Tibial artery (tissue), 4 donors: ENCODE measurements around the gene AGK.

Experiments
- DNase-seq, 2 donors: peaks; one replicate each; pipeline ENCODE4 v3.0.0-alpha.2; 2019
- H3K27ac ChIP-seq, 2 donors: fragments of 200-600 bp; sonication (generic) in 1 of 2; 1 replicate in 1 of 2; 2 replicates in 1 of 2; pipeline ENCODE4 v1.5.1; 2018 to 2019; ENCODE audit warnings: mild to moderate bottlenecking in 1 of 2
- H3K27me3 ChIP-seq, 2 donors: fragments of 200-600 bp; sonication (generic) in 1 of 2; one replicate each; pipeline versions ENCODE4 v1.5.1 to v1.6.0; 2016 to 2019
- H3K36me3 ChIP-seq, 3 donors: fragments of 200-600 bp; sonication (generic) in 2 of 3; one replicate each; pipeline ENCODE4 v1.5.1; 2016 to 2019; ENCODE audit warnings: mild to moderate bottlenecking in 2 of 3
- H3K4me1 ChIP-seq, 4 donors: fragments of 200-600 bp; sonication (generic) in 2 of 4; 1 replicate in 3 of 4; 2 replicates in 1 of 4; pipeline ENCODE4 v1.5.1; 2016 to 2019
- H3K4me3 ChIP-seq, 2 donors: fragments of 200-600 bp; sonication (generic) in 1 of 2; 1 replicate in 1 of 2; 2 replicates in 1 of 2; pipeline ENCODE4 v1.5.1; 2018 to 2019; ENCODE audit warnings: mild to moderate bottlenecking in 2 of 2
- H3K9me3 ChIP-seq, 3 donors: fragments of 200-600 bp; sonication (generic) in 1 of 3; one replicate each; pipeline ENCODE4 v1.5.1; 2016 to 2019
- intact Hi-C: fragments of 100-400 bp; cut with DNase I; formaldehyde crosslinking; loops from one replicate; pipeline ENCODE4 v1.15.0; 2023; ENCODE audit warnings: low total_unique reads
- TF ChIP-seq, protein P1 (sequence below), 2 experiments: fragments of 200-600 bp in 1 of 2; fragments of 450-650 bp in 1 of 2; IDR thresholded peaks; one replicate each; pipeline ENCODE4 v1.5.1; 2017 to 2019; ENCODE audit warnings: antibody characterized with exemption in 2 of 2, mild to moderate bottlenecking in 1 of 2, moderate library complexity in 1 of 2

AGK gene

DNA sequence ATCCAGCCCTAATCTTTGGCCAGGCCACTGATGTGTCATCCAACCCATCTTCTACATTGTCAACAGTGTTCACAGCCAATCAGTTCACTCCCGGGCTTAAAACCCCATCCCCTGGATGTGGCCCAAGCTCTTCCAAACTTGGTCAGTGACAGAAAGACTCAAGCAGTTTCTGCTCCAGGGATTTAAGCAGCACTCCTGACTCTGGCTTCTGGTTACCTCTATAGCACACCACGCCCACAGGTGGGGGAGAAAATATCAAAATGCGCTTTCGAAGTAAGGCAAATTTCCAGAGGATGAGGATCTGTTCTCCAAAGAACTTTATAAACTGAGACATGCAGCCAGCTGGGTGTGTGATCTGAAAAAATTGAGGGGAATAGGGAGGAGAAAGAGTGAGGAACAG is 114.9 kb downstream of the AGK start:
- intact Hi-C loops, result no loop called here
- peaks cover 50 to 67% (median 53%) of the 10 kb centered on the region in 3 donors for H3K36me3 ChIP-seq
- TF ChIP-seq, protein P1, sequence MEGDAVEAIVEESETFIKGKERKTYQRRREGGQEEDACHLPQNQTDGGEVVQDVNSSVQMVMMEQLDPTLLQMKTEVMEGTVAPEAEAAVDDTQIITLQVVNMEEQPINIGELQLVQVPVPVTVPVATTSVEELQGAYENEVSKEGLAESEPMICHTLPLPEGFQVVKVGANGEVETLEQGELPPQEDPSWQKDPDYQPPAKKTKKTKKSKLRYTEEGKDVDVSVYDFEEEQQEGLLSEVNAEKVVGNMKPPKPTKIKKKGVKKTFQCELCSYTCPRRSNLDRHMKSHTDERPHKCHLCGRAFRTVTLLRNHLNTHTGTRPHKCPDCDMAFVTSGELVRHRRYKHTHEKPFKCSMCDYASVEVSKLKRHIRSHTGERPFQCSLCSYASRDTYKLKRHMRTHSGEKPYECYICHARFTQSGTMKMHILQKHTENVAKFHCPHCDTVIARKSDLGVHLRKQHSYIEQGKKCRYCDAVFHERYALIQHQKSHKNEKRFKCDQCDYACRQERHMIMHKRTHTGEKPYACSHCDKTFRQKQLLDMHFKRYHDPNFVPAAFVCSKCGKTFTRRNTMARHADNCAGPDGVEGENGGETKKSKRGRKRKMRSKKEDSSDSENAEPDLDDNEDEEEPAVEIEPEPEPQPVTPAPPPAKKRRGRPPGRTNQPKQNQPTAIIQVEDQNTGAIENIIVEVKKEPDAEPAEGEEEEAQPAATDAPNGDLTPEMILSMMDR (IDR thresholded peaks at IDR 0.05), result no peak
- no peak overlapping the region for H3K27ac ChIP-seq
- no peaks in the 10 kb centered on the region for H3K9me3 ChIP-seq
- no peak overlapping the region for H3K4me3 ChIP-seq
- peaks cover 0 to 6% (median 0%) of the 10 kb centered on the region in 4 donors for H3K4me1 ChIP-seq
- DNase-seq, result no peak
- no peaks in the 10 kb centered on the region for H3K27me3 ChIP-seq

DNA sequence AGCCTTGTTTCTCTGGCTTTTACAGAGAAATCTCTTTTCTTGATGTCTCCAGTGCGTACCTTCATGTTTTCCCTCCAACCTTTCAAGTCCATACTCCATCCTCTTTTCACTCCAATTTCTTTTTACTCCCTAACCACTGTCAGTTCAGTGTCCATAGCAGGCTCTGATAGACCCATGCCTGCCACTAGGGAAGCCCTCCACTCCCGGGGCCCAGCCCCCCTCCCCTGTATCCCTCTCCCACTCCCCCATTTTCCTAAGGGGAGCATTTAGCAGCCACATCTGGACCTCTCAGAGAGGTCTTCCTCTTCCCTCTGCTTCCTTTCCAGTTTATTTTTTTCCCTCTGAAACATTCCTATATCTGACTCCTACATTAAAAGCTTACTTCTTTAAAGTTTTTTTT is 117.6 kb downstream of the AGK start:
- Histone ChIP-seq H3K4me1 (peaks cover 0 to under 1% (median 0%) of the 10 kb centered on the region in 4 donors), H3K9me3 (no peaks in the 10 kb centered on the region), H3K27ac (no peak overlapping the region), H3K4me3 (no peak overlapping the region), H3K36me3 (peaks cover 41 to 62% (median 46%) of the 10 kb centered on the region in 3 donors), H3K27me3 (no peaks in the 10 kb centered on the region)
- TF ChIP-seq, protein P1 (IDR thresholded peaks at IDR 0.05), result no peak
- DNase-seq, result no peak
- intact Hi-C loops, result no loop called here

DNA sequence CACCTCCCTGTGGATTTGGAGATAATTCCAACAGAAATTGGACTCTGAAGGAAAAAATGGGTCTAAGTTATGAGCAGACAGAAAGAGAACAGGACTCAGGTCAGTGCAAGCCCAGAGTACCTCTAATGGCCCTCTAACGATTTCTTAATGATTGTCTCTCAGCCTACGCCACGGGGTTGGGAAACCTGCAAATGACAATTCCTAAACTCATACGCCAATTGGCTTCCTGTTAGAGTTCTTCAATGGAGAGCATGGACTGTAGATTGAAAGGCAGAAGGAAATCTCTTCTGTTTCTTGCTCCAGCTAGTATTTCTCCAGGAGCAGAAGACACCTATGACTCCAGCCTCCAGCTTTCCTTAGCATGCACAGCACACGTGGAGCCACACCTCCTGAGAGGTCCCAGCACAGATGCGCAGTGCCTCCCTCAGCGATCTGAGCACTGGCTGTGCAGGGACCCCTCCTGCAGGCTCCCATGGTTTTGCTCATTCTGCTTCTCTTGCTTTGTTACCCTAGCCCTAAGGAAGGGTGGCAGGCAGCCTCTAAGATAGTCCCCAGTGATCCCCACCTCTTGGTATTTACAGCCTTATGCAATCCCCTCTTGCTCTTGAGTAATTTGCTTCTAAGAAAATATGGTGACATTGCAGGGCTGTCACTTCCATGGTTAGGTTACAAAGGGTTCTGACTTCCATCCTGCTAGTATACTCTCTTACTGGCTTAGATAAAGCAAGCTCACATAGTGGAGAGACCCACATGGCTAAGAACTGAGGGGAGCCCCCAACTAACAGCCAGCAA is 120.7 kb downstream of the AGK start:
- Histone ChIP-seq H3K9me3 (no peaks in the 10 kb centered on the region), H3K4me1 (peaks cover 0 to 6% (median 0%) of the 10 kb centered on the region in 4 donors), H3K36me3 (peaks cover 17 to 38% (median 27%) of the 10 kb centered on the region in 3 donors), H3K27ac (no peak overlapping the region), H3K27me3 (no peaks in the 10 kb centered on the region), H3K4me3 (no peak overlapping the region)
- TF ChIP-seq, protein P1 (IDR thresholded peaks at IDR 0.05), result no peak
- intact Hi-C loops, result no loop called here
- no peak for DNase-seq

DNA sequence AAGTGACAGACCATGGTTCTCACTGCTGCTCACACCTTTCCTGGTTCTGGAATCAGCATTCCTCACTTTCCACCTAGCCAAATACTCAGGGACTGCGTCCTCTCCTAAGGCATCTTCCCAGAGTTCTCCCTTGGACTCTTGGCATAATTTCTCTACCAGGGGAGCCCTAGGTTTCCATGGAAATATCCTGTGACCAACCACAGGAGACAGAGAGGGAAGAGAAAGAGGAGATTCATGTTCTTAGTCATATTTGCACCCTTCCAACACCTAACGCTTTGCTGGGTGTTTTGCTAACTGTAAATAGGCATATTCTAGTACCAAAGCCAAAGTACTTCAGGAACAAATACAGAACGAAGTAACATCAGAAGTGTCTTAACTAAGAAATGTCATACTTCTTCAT is 122.1 kb downstream of the AGK start:
- Histone ChIP-seq H3K27me3 (no peaks in the 10 kb centered on the region), H3K9me3 (no peaks in the 10 kb centered on the region), H3K4me3 (no peak overlapping the region), H3K27ac (no peak overlapping the region), H3K4me1 (peaks cover 0 to 6% (median 0%) of the 10 kb centered on the region in 4 donors), H3K36me3 (peaks cover 19 to 41% (median 34%) of the 10 kb centered on the region in 3 donors)
- no peak for DNase-seq
- intact Hi-C loops, result no loop called here
- TF ChIP-seq, protein P1 (IDR thresholded peaks at IDR 0.05), result no peak

DNA sequence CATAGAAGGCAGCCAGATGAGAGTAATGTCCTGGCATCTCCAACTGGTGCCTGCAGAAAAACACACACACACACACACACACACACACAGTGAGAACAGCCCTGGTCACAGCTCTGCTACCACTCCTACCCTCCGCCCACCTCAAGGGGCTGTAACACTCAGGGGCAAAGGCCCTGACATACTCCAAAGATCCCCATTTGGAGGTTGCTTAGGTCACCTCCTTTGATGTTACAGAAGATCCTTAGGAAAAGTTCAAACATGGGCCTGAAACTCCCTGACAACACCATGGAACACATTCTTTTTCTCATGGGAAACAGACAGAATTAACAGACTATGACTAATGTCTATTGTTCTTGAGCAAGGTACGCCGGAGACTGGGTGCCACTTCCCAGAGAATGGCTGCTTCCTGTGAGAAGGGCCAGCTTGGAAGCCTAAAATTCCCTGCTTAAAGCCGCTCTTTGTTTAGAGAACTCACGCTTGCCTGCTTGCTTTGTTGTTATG is 123.0 kb downstream of the AGK start:
- H3K27ac ChIP-seq, result no peak overlapping the region
- peaks cover 0 to 6% (median 0%) of the 10 kb centered on the region in 4 donors for H3K4me1 ChIP-seq
- TF ChIP-seq, protein P1 (IDR thresholded peaks at IDR 0.05), result no peak
- H3K27me3 ChIP-seq, result no peaks in the 10 kb centered on the region
- H3K36me3 ChIP-seq, result peaks cover 19 to 42% (median 34%) of the 10 kb centered on the region in 3 donors
- no peak overlapping the region for H3K4me3 ChIP-seq
- intact Hi-C loops, result no loop called here
- no peaks in the 10 kb centered on the region for H3K9me3 ChIP-seq
- no peak for DNase-seq
